HCT116 (cell line): Measurements from ENCODE around the gene VAV2. TPM values are rescaled to one million over a fixed set of nuclear protein-coding genes. Genes with fewer than 3 reads are reported as not detected.

Experiments
- ATAC-seq: fragments of 200-7000 bp; cut with Tn5 transposase; 2 replicates; pipeline ENCODE4 v1.9.1; 2020; ENCODE audit warnings: mild to moderate bottlenecking, moderate library complexity
- BruUV-seq: library from RNA; stranded (reverse); fragments of 400-500 nt; replicated peaks from 2 replicates; lab custom pipeline; 2021; lab: Mats Ljungman, UMichigan
- CTCF ChIA-PET: fragments of 300-600 bp; sonication (Branson Sonifier 250); formaldehyde crosslinking; loops from one replicate; lab custom pipeline; 2021; ENCODE audit warnings: antibody characterized with exemption; lab: Charles Lee
- POLR2A ChIA-PET: fragments of 300-600, 350-600 bp; sonication (Branson Sonifier 250); formaldehyde crosslinking; loops from one replicate; lab custom pipeline; 2021; ENCODE audit warnings: antibody characterized with exemption; lab: Charles Lee
- RAD21 ChIA-PET, 2 experiments: fragments of 300-600 bp; sonication (Branson Sonifier 250); formaldehyde crosslinking; loops; one replicate each; lab custom pipeline; 2023; ENCODE audit warnings: low total read pairs in 2 of 2; ENCODE audit not compliant: uncharacterized antibody in 2 of 2, unreplicated experiment in 2 of 2, low non-redundant PET in 1 of 2; lab: Charles Lee
- DNase-seq: peaks from one replicate; pipeline ENCODE4 v3.0.0-alpha.2; 2010; ENCODE audit warnings: low read depth, low spot score
- H2AFZ ChIP-seq: fragments of 200-600 bp; shearing (Covaris generic), sonication (generic); 2 replicates; pipeline ENCODE4 v1.6.1; 2017; ENCODE audit warnings: low read depth, mixed run types, mixed read lengths, antibody characterized with exemption, low read length; ENCODE audit not compliant: poor library complexity, severe bottlenecking
- H3K27ac ChIP-seq: 2 replicates; pipeline ENCODE4 v1.5.1; 2012; ENCODE audit warnings: low read depth, low read length
- H3K27me3 ChIP-seq: fragments of 200-600 bp; sonication (generic); 2 replicates; pipeline ENCODE4 v1.6.1; 2016; ENCODE audit warnings: mixed run types, low read length, mixed read lengths; ENCODE audit not compliant: insufficient read depth
- H3K36me3 ChIP-seq, 2 experiments: fragments of 200-500 bp in 1 of 2; fragments of 200-600 bp in 1 of 2; sonication (Bioruptor generic) in 1 of 2; sonication (generic) in 1 of 2; 2 replicates each; pipeline versions ENCODE4 v1.5.1 to v1.6.1; 2014 to 2016; ENCODE audit warnings: low read length in 2 of 2, inconsistent platforms in 1 of 2, mixed read lengths in 1 of 2, mixed run types in 1 of 2; ENCODE audit not compliant: insufficient read depth in 2 of 2, control insufficient read depth in 1 of 2
- H3K4me1 ChIP-seq, 2 experiments: fragments of 200-600 bp in 1 of 2; sonication (generic) in 1 of 2; 2 replicates each; pipeline versions ENCODE4 v1.5.1 to v1.6.1; 2012 to 2017; ENCODE audit warnings: low read length in 2 of 2, inconsistent platforms in 1 of 2, mild to moderate bottlenecking in 1 of 2, mixed read lengths in 1 of 2, mixed run types in 1 of 2, moderate library complexity in 1 of 2; ENCODE audit not compliant: insufficient read depth in 2 of 2, control insufficient read depth in 1 of 2
- H3K4me2 ChIP-seq: fragments of 200-600 bp; sonication (generic); 2 replicates; pipeline ENCODE4 v1.6.1; 2017; ENCODE audit warnings: mixed run types, low read length, mixed read lengths
- H3K4me3 ChIP-seq, 2 experiments: fragments of 200-600 bp in 1 of 2; sonication (generic) in 1 of 2; replicated peaks in 1 of 2; 2 replicates each; pipeline ENCODE4 v1.5.1; 2011 to 2016; ENCODE audit warnings: low read length in 2 of 2, control low read depth in 1 of 2, low read depth in 1 of 2, mild to moderate bottlenecking in 1 of 2, mixed read lengths in 1 of 2, mixed run types in 1 of 2
- H3K79me2 ChIP-seq: fragments of 200-600 bp; sonication (generic); 2 replicates; pipeline ENCODE4 v1.6.1; 2017; ENCODE audit warnings: mild to moderate bottlenecking, mixed run types, low read length, moderate library complexity, mixed read lengths; ENCODE audit not compliant: insufficient read depth
- H3K9ac ChIP-seq: fragments of 200-600 bp; sonication (generic); 2 replicates; pipeline ENCODE4 v1.6.1; 2016; ENCODE audit warnings: low read length, mixed read lengths
- H3K9me2 ChIP-seq: fragments of 200-600 bp; sonication (generic), shearing (Covaris generic); 2 replicates; pipeline ENCODE4 v1.6.1; 2017; ENCODE audit warnings: mixed run types, mild to moderate bottlenecking, moderate library complexity; ENCODE audit not compliant: insufficient read depth
- H3K9me3 ChIP-seq, 2 experiments: fragments of 200-500 bp in 1 of 2; fragments of 200-600 bp in 1 of 2; sonication (Bioruptor generic) in 1 of 2; sonication (generic) in 1 of 2; 2 replicates each; pipeline ENCODE4 v1.6.1; 2014 to 2017; ENCODE audit warnings: low read length in 2 of 2, mixed read lengths in 2 of 2, inconsistent platforms in 1 of 2, low read depth in 1 of 2, mild to moderate bottlenecking in 1 of 2, mixed run types in 1 of 2, moderate library complexity in 1 of 2; ENCODE audit not compliant: control insufficient read depth in 1 of 2, insufficient read depth in 1 of 2
- H4K20me1 ChIP-seq: fragments of 200-600 bp; sonication (generic), shearing (Covaris generic); 2 replicates; pipeline ENCODE4 v1.6.1; 2017; ENCODE audit warnings: mixed run types, mild to moderate bottlenecking, moderate library complexity; ENCODE audit not compliant: insufficient read depth
- EGR1 ChIP-seq: IDR thresholded peaks from 2 replicates; pipeline ENCODE4 v1.6.1; 2012; ENCODE audit warnings: low read depth
- ELF1 ChIP-seq: IDR thresholded peaks from 2 replicates; pipeline ENCODE4 v1.6.1; 2012; ENCODE audit warnings: low read depth, borderline replicate concordance
- FOSL1 ChIP-seq: IDR thresholded peaks from 2 replicates; pipeline ENCODE4 v1.6.1; 2012; ENCODE audit warnings: low read depth
- POLR2AphosphoS5 ChIP-seq: IDR thresholded peaks from 2 replicates; pipeline ENCODE4 v1.6.1; 2011; ENCODE audit warnings: mild to moderate bottlenecking, low read depth, low read length, moderate library complexity
- RAD21 ChIP-seq: IDR thresholded peaks from 2 replicates; pipeline ENCODE4 v1.6.1; 2012; ENCODE audit warnings: low read depth, mild to moderate bottlenecking
- SIN3A ChIP-seq: IDR thresholded peaks from 2 replicates; pipeline ENCODE4 v1.6.1; 2012; ENCODE audit warnings: low read depth
- SP1 ChIP-seq: IDR thresholded peaks from 2 replicates; pipeline ENCODE4 v1.6.1; 2012; ENCODE audit warnings: low read depth
- SRF ChIP-seq: IDR thresholded peaks from 2 replicates; pipeline ENCODE4 v1.6.1; 2012; ENCODE audit warnings: low read depth
- YY1 ChIP-seq: IDR thresholded peaks from 2 replicates; pipeline ENCODE4 v1.6.1; 2011; ENCODE audit warnings: low read length, low read depth, moderate library complexity, mild to moderate bottlenecking; ENCODE audit not compliant: insufficient replicate concordance; ENCODE audit errors: extremely low read depth
- ZFX ChIP-seq: fragments of 450-650 bp; IDR thresholded peaks from 2 replicates; pipeline ENCODE4 v1.6.1; 2017
- intact Hi-C: fragments of 100-400 bp; cut with micrococcal nuclease; formaldehyde crosslinking; loops from 2 replicates; pipeline ENCODE4 v1.10.0; 2022
- total RNA-seq: library from RNA; stranded (reverse); gene quantifications from one replicate; pipeline ENCODE4 v1.2.1, GENCODE V29; 2021; ENCODE audit not compliant: unreplicated experiment
- TF ChIP-seq, protein P1 (sequence below): IDR thresholded peaks from 2 replicates; pipeline ENCODE4 v1.6.1; 2011; ENCODE audit warnings: mild to moderate bottlenecking, low read length, moderate library complexity; ENCODE audit not compliant: insufficient replicate concordance; ENCODE audit errors: extremely low read depth
- TF ChIP-seq, protein P2 (sequence below): IDR thresholded peaks from 2 replicates; pipeline ENCODE4 v1.6.1; 2012
- TF ChIP-seq, protein P3 (sequence below), 3 experiments: fragments of 200-600 bp in 1 of 3; sonication (generic) in 1 of 3; IDR thresholded peaks in 2 of 3; conservative IDR thresholded peaks in 1 of 3; 2 replicates each; pipeline ENCODE4 v1.5.1; 2012 to 2017; ENCODE audit warnings: low read depth in 2 of 3, low read length in 2 of 3, antibody characterized with exemption in 1 of 3, borderline replicate concordance in 1 of 3, control low read depth in 1 of 3, mild to moderate bottlenecking in 1 of 3, mixed read lengths in 1 of 3, mixed run types in 1 of 3, moderate library complexity in 1 of 3; ENCODE audit not compliant: insufficient read depth in 1 of 3

VAV2 gene
- total RNA-seq, 1 experiment from 2014 or later, result 33.2 TPM

DNA sequence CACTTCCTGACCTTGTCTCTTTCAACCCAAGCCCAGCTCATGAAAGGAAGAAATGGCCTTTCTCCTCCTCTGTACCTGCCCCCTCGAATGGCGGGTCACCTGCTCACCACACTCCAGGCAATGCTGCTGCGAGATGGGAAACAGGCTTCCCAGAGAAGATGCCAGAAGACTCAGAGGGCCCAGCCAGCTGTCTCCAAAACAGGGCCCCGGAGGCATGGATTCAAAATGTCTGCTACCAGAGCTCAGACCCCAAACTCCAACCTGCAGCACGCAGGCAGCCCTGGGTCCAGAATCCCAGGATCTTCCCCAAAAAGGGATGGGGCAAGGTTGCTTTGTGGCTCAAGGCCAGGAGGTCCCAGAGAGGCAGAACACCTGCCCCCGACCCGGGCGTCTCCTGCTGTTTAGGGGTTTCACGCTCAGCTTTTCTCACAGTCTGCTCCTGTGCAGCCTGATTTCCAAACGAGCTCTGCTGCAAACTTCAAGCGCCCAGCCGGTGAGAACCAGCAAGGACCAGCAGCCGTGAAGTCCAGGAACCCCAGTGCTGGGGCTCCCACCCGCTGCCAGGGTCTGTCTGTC, 42.5 kb downstream of the VAV2 start:
- BruUV-seq, result no TSS peak
- Histone ChIP-seq H3K4me1 (no peaks in the 10 kb centered on the region), H3K27me3 (no peaks in the 10 kb centered on the region), H2AFZ (no peak overlapping the region), H3K27ac (no peak overlapping the region), H3K9me2 (no peaks in the 10 kb centered on the region), H3K4me2 (no peak overlapping the region), H3K9ac (no peak overlapping the region), H3K79me2 (peaks cover 47% of the 10 kb centered on the region; the same call in 1 of the 2 replicates), H3K36me3 (no peaks in the 10 kb centered on the region), H3K4me3 (no peak overlapping the region), H4K20me1 (0 out of 2 replicates have a peak, but pooled peaks cover 3% of the 10 kb centered on the region), H3K9me3 (no peaks in the 10 kb centered on the region)
- ATAC-seq (no peak), DNase-seq (no peak)
- intact Hi-C loops, result no loop called here
- ChIA-PET CTCF (no interaction called here), RAD21 (no interaction called here), POLR2A (no interaction called here)
- TF ChIP-seq FOSL1 (no peak), SIN3A (no peak), ZFX (no peak), YY1 (no peak), SRF (no peak), ELF1 (no peak), EGR1 (no peak), RAD21 (no peak), SP1 (no peak), POLR2AphosphoS5 (no peak)
- TF ChIP-seq, protein P1, sequence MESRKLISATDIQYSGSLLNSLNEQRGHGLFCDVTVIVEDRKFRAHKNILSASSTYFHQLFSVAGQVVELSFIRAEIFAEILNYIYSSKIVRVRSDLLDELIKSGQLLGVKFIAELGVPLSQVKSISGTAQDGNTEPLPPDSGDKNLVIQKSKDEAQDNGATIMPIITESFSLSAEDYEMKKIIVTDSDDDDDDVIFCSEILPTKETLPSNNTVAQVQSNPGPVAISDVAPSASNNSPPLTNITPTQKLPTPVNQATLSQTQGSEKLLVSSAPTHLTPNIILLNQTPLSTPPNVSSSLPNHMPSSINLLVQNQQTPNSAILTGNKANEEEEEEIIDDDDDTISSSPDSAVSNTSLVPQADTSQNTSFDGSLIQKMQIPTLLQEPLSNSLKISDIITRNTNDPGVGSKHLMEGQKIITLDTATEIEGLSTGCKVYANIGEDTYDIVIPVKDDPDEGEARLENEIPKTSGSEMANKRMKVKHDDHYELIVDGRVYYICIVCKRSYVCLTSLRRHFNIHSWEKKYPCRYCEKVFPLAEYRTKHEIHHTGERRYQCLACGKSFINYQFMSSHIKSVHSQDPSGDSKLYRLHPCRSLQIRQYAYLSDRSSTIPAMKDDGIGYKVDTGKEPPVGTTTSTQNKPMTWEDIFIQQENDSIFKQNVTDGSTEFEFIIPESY, result no peak
- TF ChIP-seq, protein P2, sequence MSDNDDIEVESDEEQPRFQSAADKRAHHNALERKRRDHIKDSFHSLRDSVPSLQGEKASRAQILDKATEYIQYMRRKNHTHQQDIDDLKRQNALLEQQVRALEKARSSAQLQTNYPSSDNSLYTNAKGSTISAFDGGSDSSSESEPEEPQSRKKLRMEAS, result no peak
- TF ChIP-seq, protein P3, sequence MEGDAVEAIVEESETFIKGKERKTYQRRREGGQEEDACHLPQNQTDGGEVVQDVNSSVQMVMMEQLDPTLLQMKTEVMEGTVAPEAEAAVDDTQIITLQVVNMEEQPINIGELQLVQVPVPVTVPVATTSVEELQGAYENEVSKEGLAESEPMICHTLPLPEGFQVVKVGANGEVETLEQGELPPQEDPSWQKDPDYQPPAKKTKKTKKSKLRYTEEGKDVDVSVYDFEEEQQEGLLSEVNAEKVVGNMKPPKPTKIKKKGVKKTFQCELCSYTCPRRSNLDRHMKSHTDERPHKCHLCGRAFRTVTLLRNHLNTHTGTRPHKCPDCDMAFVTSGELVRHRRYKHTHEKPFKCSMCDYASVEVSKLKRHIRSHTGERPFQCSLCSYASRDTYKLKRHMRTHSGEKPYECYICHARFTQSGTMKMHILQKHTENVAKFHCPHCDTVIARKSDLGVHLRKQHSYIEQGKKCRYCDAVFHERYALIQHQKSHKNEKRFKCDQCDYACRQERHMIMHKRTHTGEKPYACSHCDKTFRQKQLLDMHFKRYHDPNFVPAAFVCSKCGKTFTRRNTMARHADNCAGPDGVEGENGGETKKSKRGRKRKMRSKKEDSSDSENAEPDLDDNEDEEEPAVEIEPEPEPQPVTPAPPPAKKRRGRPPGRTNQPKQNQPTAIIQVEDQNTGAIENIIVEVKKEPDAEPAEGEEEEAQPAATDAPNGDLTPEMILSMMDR (IDR thresholded peaks at IDR 0.05 in 2 of 3, conservative IDR thresholded peaks at IDR 0.05 in 1 of 3; ENCODE audit: borderline replicate concordance in 1 of 3, insufficient read depth in 1 of 3, low read depth in 2 of 3, low read length in 2 of 3), result no peak
